K562 (cell line): ENCODE results near the gene YIPF4. TPM values are rescaled to one million over a fixed set of nuclear protein-coding genes. Genes with fewer than 3 reads are reported as not detected.
"Not testable (repeated sequence)": the region's sequence is repeated elsewhere in the genome, so short reads cannot be mapped to it uniquely, and the experiment has no call there.

Experiments
- ATAC-seq: fragments of 200-7000 bp; cut with Tn5 transposase; 3 replicates; pipeline ENCODE4 v1.9.1; 2020; ENCODE audit warnings: moderate library complexity
- BruUV-seq: library from RNA; stranded (reverse); fragments of 400-500 nt; replicated peaks from 2 replicates; lab custom pipeline; 2021; lab: Mats Ljungman, UMichigan
- CTCF ChIA-PET: fragments of 300-600 bp; formaldehyde crosslinking; extraction: SDS; loops from one replicate; lab custom pipeline; 2021; ENCODE audit warnings: low intra/inter-chr PET ratio; lab: Yijun Ruan, JAX
- POLR2A ChIA-PET: fragments of 300-600, 350-650 bp; sonication (Branson Sonifier 250); formaldehyde crosslinking; extraction: SDS; loops from one replicate; lab custom pipeline; 2021; ENCODE audit warnings: antibody characterized with exemption, inconsistent platforms; lab: Yijun Ruan, JAX
- DNase-seq, 4 experiments: peaks; one replicate each; pipeline versions ENCODE4 v3.0.0 to v3.0.0-alpha.2; 2011 to 2018; ENCODE audit warnings: low spot score in 3 of 4, mixed read lengths in 3 of 4; ENCODE audit errors: extremely low read depth in 1 of 4
- FAIRE-seq: peaks from 2 replicates; lab custom pipeline; 2011; peaks lifted over from hg19 to GRCh38; lab: Jason Lieb, UNC
- H2AFZ ChIP-seq: 2 replicates; pipeline ENCODE4 v1.6.0; 2011; ENCODE audit warnings: low read depth, low read length, control low read depth, inconsistent platforms
- H3K27ac ChIP-seq: fragments of 200-600 bp; 3 replicates; pipeline ENCODE4 v1.8.0; 2011; ENCODE audit warnings: low read depth, mild to moderate bottlenecking, control low read depth, inconsistent platforms, low read length, moderate library complexity, mixed read lengths; ENCODE audit errors: extremely low read depth
- H3K27me3 ChIP-seq, 2 experiments: fragments of 300-600 bp in 1 of 2; 2 replicates in 1 of 2; 3 replicates in 1 of 2; pipeline versions ENCODE4 v1.6.0 to v1.8.0; 2011; ENCODE audit warnings: inconsistent platforms in 2 of 2, low read length in 2 of 2, mild to moderate bottlenecking in 1 of 2, mixed read lengths in 1 of 2, moderate library complexity in 1 of 2; ENCODE audit not compliant: control insufficient read depth in 2 of 2, insufficient read depth in 2 of 2
- H3K36me3 ChIP-seq: fragments of 300-600 bp; 3 replicates; pipeline ENCODE4 v1.8.0; 2011; ENCODE audit warnings: mild to moderate bottlenecking, low read length, inconsistent platforms; ENCODE audit not compliant: control insufficient read depth, insufficient read depth
- H3K4me1 ChIP-seq, 2 experiments: fragments of 200-600 bp in 1 of 2; replicated peaks in 1 of 2; 2 replicates in 1 of 2; 3 replicates in 1 of 2; pipeline versions ENCODE4 v1.5.1 to v1.8.0; 2011; ENCODE audit warnings: inconsistent platforms in 2 of 2, low read length in 2 of 2, mild to moderate bottlenecking in 1 of 2, mixed read lengths in 1 of 2, moderate library complexity in 1 of 2; ENCODE audit not compliant: control insufficient read depth in 2 of 2, insufficient read depth in 2 of 2
- H3K4me2 ChIP-seq: 2 replicates; pipeline ENCODE4 v1.6.1; 2011; ENCODE audit warnings: low read length, control low read depth, inconsistent platforms, mixed read lengths; ENCODE audit not compliant: insufficient read depth
- H3K4me3 ChIP-seq: fragments of 200-600 bp; sonication (generic), shearing (Covaris generic); 2 replicates; pipeline ENCODE4 v1.5.1; 2016; ENCODE audit warnings: control low read depth, inconsistent platforms
- H3K79me2 ChIP-seq: fragments of 200-600 bp; 3 replicates; pipeline ENCODE4 v1.8.0; 2011; ENCODE audit warnings: low read length, inconsistent platforms; ENCODE audit not compliant: control insufficient read depth, insufficient read depth
- H3K9ac ChIP-seq, 2 experiments: 2 replicates each; pipeline versions ENCODE4 v1.6.0 to v1.6.1; 2011; ENCODE audit warnings: low read depth in 2 of 2, low read length in 2 of 2, control low read depth in 1 of 2, inconsistent platforms in 1 of 2, mild to moderate bottlenecking in 1 of 2, mixed read lengths in 1 of 2; ENCODE audit not compliant: insufficient read depth in 1 of 2
- H3K9me1 ChIP-seq: one replicate; pipeline ENCODE4 v1.6.0; 2011; ENCODE audit warnings: inconsistent platforms, mild to moderate bottlenecking, low read length, moderate library complexity; ENCODE audit not compliant: control insufficient read depth, insufficient read depth
- H3K9me3 ChIP-seq: replicated peaks from 2 replicates; pipeline ENCODE4 v1.5.1; 2011; ENCODE audit warnings: low read depth, low read length, inconsistent platforms; ENCODE audit not compliant: control insufficient read depth, insufficient read depth
- H4K20me1 ChIP-seq: replicated peaks from 2 replicates; pipeline ENCODE4 v1.6.1; 2011; ENCODE audit warnings: low read length, inconsistent platforms, mixed read lengths; ENCODE audit not compliant: control insufficient read depth, insufficient read depth
- COPS2 ChIP-seq: fragments of 450-650 bp; conservative IDR thresholded peaks from 2 replicates; pipeline ENCODE4 v1.6.1; 2016; ENCODE audit warnings: mild to moderate bottlenecking, moderate library complexity
- HDAC1 ChIP-seq, 2 experiments: fragments of 450-650 bp; IDR thresholded peaks; 2 replicates each; pipeline ENCODE4 v1.6.1; 2016 to 2017; ENCODE audit warnings: inconsistent platforms in 1 of 2, mild to moderate bottlenecking in 1 of 2, moderate library complexity in 1 of 2
- HMBOX1 ChIP-seq: sonication (generic); IDR thresholded peaks from 2 replicates; pipeline ENCODE4 v1.6.1; 2016
- KAT7 ChIP-seq: sonication (generic); formaldehyde crosslinking; IDR thresholded peaks from 2 replicates; pipeline ENCODE4 v1.8.0; 2022; ENCODE audit warnings: missing genetic modification reagents, mild to moderate bottlenecking, borderline replicate concordance
- RFX7 ChIP-seq: fragments of 250-450 bp; sonication (Bioruptor Pico); IDR thresholded peaks from 2 replicates; pipeline ENCODE4 v1.5.1; 2021; ENCODE audit warnings: mild to moderate bottlenecking
- SRSF1 ChIP-seq: fragments of 200-400 bp; formaldehyde crosslinking; IDR thresholded peaks from 2 replicates; pipeline ENCODE4 v1.6.1; 2017; ENCODE audit warnings: mild to moderate bottlenecking, low read depth, low read length, moderate library complexity
- WGBS: fragments of 100-300 bp; shearing (Covaris generic); methylation state at CpG from one replicate; pipeline ENCODE4 v1.1.6; 2016; ENCODE audit warnings: low coverage, mixed read lengths; ENCODE audit not compliant: insufficient coverage; ENCODE audit errors: missing lambda C conversion rate; 5-methylcytosine and 5-hydroxymethylcytosine counted together
- in situ Hi-C: fragments of 300-500 bp; cut with MboI; formaldehyde crosslinking; loops from 4 replicates; pipeline ENCODE4 v1.15.0; 2018; ENCODE audit warnings: inconsistent platforms, mixed read lengths
- intact Hi-C: fragments of 100-400 bp; cut with micrococcal nuclease; formaldehyde crosslinking; loops from 2 replicates; pipeline ENCODE4 v1.14.2; 2022
- polyA plus RNA-seq, 8 experiments: library from polyadenylated mRNA; depleted of rRNA in 4 of 8; stranded (reverse) in 5 of 8; unstranded in 3 of 8; fragments of >200 nt; fragmentation: Nextera tagmentation in 2 of 8; fragmentation: Illumina TruSeq in 1 of 8; extraction: Ambion mirVana in 2 of 8; extraction: Trizol in 1 of 8; gene quantifications; 2 replicates each; pipeline versions ENCODE4 v1.2.1 to v1.2.3, GENCODE V29; 2011 to 2014; ENCODE audit warnings: inconsistent platforms in 1 of 8, missing spikeins in 1 of 8
- total RNA-seq, 7 experiments: library from RNA; depleted of rRNA in 6 of 7; stranded (reverse); fragments of >200 nt in 6 of 7; fragmentation: Illumina TruSeq in 2 of 7; extraction: Trizol in 2 of 7; gene quantifications; 2 replicates each; pipeline versions ENCODE4 v1.2.1 to v1.2.3, GENCODE V29; 2011 to 2021; ENCODE audit warnings: low replicate concordance in 1 of 7

The YIPF4 gene
- total and polyA plus RNA-seq, 9 of the 15 experiments (the other 6 are each of a cell fraction or from before 2014, with no cell fraction given), result 4.9 to 46.9 (median 17.5) TPM

- TF ChIP-seq COPS2 (no peak), HDAC1 (IDR thresholded peaks at IDR 0.05) (peak in 1 of 2 experiments; percentile 28; a peak in 1 of 4 replicates), RFX7 (CRISPR knock-in tag) (no peak)
These were observed 80.4 kb downstream of the YIPF4 start (continued) for GRCh38 chr2:32358111-32358482.

- no peak overlapping the region for H2AFZ ChIP-seq
- WGBS, result 51% methylated on average over 4 of the region's 4 CpGs
- CTCF ChIA-PET, result no interaction called here
- H4K20me1 ChIP-seq, result peaks cover 19% of the 10 kb centered on the region
- peak overlapping the region; percentile 19; the same call in 1 of the 3 replicates for H3K27ac ChIP-seq
- peak; percentile 23 for FAIRE-seq
- H3K4me2 ChIP-seq, result no peak overlapping the region
- no peaks in the 10 kb centered on the region for H3K9me1 ChIP-seq
- intact Hi-C loops, result no loop called here
- ATAC-seq, result no peak
- no peaks in the 10 kb centered on the region for H3K9me3 ChIP-seq
- peak overlapping the region in 1 of 2 experiments; percentile 32; a peak in 2 of 4 replicates for H3K9ac ChIP-seq
- no peak overlapping the region for H3K4me3 ChIP-seq
- BruUV-seq, result no TSS peak
- H3K36me3 ChIP-seq, result peaks cover 32% of the 10 kb centered on the region
- in situ Hi-C loops, result no loop called here
- TF ChIP-seq SRSF1 (no peak), KAT7 (CRISPR knock-in tag) (0 out of 2 replicates have a peak, but pooled peaks have one; percentile 37), HMBOX1 (peak; percentile 29; the same call in 1 of the 2 replicates)
- H3K27me3 ChIP-seq, result no peaks in the 10 kb centered on the region
- no peak for DNase-seq
- peaks cover 92% of the 10 kb centered on the region for H3K79me2 ChIP-seq
- peaks cover 7 to 9% of the 10 kb centered on the region in 2 experiments; a peak in 4 of 5 replicates for H3K4me1 ChIP-seq
- POLR2A ChIA-PET, result interaction anchor here (0.8 to 1.6 kb wide), 4 partner anchors 8 to 18 kb away, joined by 3 to 11 read pairs (median 5); no protein-coding TSS in a partner anchor
These were observed 82.7 kb downstream of the YIPF4 start for GRCh38 chr2:32360416-32360815.

DNA sequence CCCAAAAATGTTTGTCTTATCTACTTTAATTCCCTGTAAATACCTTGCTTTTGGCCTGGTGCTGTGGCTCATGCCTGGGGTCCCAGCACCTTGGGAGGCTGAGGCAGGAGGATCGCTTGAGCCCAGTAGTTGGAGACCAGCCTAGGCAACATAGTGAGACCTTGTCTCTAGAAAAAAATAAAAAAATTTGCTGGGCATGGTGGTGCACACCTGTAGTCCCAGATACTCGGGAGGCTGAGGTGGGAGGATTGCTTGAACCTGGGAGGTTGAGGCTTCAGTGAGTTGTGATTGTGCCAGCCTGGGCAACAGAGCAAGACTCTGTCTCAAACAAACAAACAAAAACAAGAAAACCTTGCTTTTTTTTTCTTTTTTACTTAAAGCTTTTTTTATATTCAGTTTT is 85.3 kb downstream of the YIPF4 start:
- H3K4me3 ChIP-seq, in situ Hi-C loops, POLR2A ChIA-PET, H3K4me1 ChIP-seq, H3K27me3 ChIP-seq, CTCF ChIA-PET, H3K4me2 ChIP-seq, H3K9me1 ChIP-seq, ATAC-seq, intact Hi-C loops, H3K27ac ChIP-seq, BruUV-seq, H3K9ac ChIP-seq, H3K9me3 ChIP-seq, H2AFZ ChIP-seq, DNase-seq, FAIRE-seq: not testable (repeated sequence)
- Histone ChIP-seq H3K36me3 (peaks cover 37% of the 10 kb centered on the region), H4K20me1 (peaks cover 24% of the 10 kb centered on the region), H3K79me2 (peaks cover 100% of the 10 kb centered on the region)
- WGBS, result 100% methylated on average over 2 of the region's 2 CpGs
